ENCODE measurements around the gene RYR1.

Gene RYR1

DNA sequence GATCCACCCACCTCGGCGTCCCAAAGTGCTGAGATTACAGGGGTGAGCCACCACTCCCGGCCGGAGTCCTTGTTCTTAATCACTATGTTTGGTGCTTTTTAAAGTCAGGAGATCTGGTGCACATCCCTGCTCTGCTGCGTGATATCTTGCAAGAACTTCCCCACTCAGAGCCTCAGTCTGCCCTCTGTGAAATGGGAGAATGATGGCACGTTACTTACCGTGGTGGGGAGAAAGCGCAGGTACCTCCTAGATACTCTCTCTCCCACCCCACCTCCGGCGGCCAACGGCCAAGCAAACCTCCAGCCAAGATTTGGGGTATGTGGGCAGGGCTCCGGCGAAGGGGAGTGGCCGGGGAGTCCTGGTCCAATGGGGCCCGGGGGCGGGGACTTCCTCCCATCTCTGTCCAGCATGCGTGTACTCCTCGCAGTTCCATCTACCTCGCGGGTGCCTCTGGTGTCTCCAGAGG, at the start of gene RYR1:
TSS of gene RYR1 (plus strand) at position 424 of the 466 bp plus-strand sequence. CDS start 139 bp downstream, outside the sequence.
- H3K27ac ChIP-seq: no peak within 1 kb of the TSS
- no peak for TF ChIP-seq ZFX (IDR thresholded peaks at IDR 0.05)
- TF ChIP-seq, protein P1, sequence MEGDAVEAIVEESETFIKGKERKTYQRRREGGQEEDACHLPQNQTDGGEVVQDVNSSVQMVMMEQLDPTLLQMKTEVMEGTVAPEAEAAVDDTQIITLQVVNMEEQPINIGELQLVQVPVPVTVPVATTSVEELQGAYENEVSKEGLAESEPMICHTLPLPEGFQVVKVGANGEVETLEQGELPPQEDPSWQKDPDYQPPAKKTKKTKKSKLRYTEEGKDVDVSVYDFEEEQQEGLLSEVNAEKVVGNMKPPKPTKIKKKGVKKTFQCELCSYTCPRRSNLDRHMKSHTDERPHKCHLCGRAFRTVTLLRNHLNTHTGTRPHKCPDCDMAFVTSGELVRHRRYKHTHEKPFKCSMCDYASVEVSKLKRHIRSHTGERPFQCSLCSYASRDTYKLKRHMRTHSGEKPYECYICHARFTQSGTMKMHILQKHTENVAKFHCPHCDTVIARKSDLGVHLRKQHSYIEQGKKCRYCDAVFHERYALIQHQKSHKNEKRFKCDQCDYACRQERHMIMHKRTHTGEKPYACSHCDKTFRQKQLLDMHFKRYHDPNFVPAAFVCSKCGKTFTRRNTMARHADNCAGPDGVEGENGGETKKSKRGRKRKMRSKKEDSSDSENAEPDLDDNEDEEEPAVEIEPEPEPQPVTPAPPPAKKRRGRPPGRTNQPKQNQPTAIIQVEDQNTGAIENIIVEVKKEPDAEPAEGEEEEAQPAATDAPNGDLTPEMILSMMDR (conservative IDR thresholded peaks at IDR 0.05): no peak

DNA sequence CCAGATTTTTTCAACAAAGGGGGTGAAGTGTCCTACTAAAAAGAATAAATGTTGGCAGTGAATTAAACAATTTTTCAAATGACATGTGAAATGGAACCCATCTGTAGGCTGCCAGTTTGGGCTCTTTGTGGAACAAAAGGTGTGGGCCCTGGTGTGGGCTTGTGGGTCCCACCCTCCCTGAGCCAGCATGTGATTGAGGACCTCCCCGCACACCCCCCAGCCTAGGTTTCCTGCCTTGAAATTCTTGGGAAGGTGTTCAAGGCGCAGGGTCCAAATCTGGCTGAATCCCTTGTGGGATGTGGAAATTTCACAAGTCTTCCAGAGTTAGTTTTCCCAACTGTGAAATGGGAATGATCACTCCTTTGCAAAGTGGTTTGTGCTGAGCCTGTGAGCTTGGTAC, 49.7 kb upstream of the RYR1 start:
- no peak overlapping the region for H3K27ac ChIP-seq
- TF ChIP-seq, protein P1 (conservative IDR thresholded peaks at IDR 0.05): no peak
- no peak for TF ChIP-seq ZFX (IDR thresholded peaks at IDR 0.05)

DNA sequence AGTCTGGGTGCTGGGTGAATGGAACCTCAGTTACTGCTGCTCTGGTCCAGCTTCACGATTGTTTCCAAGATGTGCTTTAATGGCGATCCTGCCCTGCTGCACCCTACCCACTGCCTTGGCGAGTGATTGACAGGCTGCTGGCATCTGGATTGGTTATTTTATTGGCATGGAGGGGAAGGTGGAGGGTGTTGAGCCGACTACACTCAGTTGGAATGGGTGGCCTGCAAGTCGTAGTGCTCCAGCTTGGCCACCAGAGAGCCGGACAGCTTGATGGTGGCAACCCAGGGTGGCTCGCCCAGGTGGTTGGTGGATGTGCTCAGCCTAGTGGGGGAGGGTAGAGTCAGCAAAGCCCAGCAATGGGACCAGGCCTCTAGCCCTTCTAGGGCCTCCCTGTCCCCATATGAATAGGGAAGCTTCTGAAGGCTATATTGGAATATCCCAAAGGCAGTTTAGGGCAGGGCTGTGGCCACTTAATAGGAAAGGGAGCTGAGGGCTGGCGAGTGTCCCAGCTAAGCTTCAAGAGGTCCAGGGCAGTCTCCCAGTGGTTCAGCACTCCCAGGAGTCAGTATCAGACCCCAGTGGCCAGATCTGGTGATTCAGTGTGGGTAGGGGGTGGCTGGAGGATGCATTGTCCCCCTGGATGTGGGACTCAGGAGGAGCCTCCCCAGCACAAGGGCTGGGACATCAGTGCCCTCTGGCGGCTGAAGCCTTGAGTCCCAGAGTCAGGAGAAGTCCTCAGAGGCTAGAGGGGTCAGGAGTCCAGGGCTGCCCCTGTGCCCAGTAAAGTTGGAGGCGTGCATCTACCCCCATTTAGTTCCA, 49.1 kb upstream of the RYR1 start:
- TF ChIP-seq ZFX (IDR thresholded peaks at IDR 0.05): no peak
- TF ChIP-seq, protein P1 (conservative IDR thresholded peaks at IDR 0.05): no peak
- no peak overlapping the region for H3K27ac ChIP-seq

DNA sequence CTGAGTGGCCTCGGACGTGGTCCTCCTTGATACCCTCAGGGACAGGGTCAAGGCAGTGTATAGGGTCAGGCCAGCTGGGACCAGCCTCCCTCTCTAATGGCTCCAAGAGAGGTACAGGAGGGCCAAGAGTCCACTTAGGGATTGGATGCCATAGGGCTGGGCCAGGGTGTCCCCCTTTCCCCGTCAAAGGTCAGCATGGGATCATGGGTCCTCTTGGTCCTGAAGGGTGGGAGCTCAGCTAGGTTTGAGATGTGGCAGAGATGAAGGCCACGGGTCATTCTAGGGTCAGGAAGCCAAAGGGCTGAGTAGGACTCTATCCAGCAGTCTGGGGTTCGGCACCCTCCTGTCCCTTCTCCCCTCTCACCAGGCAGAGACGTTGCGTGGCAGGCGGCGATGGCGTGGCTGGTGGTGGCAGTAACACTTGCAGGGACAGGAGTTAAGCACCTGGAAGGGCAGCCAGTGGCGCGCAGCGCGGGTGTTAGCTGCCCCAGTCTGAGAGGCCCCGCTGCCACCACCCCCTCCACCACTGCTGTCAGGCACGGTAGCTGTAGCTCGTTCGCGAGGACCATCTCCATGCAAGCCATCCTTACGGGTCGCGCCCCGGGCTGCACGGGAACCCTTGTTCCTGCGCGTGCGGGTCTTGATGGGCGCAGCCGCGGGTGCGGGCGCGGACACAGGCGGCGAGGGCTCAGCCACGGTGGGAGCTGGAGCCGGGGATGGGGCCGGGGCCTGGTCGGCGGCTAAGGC, 48.3 kb upstream of the RYR1 start:
- H3K27ac ChIP-seq: no peak overlapping the region
- TF ChIP-seq ZFX (IDR thresholded peaks at IDR 0.05): no peak
- TF ChIP-seq, protein P1 (conservative IDR thresholded peaks at IDR 0.05): no peak

DNA sequence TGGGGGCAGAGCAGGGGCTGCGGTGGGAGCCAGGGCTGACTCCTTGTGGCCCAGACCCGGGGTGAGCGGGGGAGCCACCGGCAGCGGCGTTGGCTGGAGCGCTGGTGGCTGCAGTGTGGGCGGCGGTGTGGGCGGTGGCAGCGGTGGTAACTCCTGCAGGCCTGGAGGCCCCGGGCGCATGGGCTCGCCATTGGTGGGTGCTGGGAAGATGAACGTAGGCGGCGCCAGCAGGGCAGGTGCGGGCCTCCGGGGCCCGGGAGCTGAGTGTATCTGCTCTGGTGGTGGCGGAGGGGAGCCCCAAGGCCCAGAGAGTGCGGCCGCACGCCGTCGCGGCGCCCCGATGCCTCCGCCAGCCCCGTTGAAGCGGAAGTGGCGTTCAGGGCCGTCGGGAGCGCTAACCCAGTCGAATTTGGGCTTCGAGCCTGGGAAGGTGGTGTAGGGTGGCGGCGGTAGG, 47.7 kb upstream of the RYR1 start:
- TF ChIP-seq, protein P1 (conservative IDR thresholded peaks at IDR 0.05): no peak
- TF ChIP-seq ZFX (IDR thresholded peaks at IDR 0.05): no peak

DNA sequence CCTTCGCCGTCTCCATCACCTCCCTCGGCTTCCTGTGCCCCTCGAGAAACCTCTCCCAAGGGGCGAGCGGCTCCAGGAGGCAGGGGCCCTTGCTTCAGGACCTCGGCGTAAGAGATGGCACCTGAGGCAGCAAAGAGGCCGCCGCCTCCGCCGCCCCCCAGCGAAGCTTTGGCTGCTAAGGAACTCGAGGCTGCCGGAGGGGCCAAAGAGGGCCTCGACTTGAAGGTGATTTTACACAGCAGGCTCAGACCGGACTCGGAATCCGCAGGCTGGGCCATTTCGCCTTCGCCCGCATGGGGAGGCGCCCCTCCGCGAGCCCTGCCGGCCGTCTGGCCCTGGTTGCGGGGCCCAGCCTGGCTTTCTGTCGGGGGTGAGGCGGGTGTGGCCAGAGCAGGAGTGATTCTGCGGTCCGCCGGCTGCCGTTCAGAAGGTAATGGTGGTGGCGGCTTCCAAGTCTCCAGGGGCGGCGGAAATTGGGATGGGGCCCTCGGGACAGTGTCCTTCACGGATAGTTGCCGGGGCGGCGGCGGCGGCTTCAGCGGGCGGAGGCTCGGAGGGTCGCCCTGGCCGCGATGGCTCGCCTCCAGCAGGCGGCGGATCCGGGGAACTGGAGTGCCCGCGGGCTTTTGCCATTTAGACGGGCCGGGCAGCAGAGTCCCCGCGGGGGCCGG, 47.1 kb upstream of the RYR1 start:
- no peak overlapping the region for H3K27ac ChIP-seq
- no peak for TF ChIP-seq ZFX (IDR thresholded peaks at IDR 0.05)
- TF ChIP-seq, protein P1 (conservative IDR thresholded peaks at IDR 0.05): no peak

More for the DNA sequence above, 47.7 kb upstream of the RYR1 start:
- no peak overlapping the region for H3K27ac ChIP-seq

Data from C4-2B (cell line).